Measurements from ENCODE around the gene NAP1L1. TPM values are rescaled to one million over a fixed set of nuclear protein-coding genes. Genes with fewer than 3 reads are reported as not detected.

The NAP1L1 gene
- total RNA-seq, 1 experiment from 2014 or later: 467 TPM

GRCh38 chr12:76119887-76120286 is 35.4 kb upstream of the NAP1L1 start:
- DNase-seq: no peak
- no peak overlapping the region for H3K4me3 Mint-ChIP-seq (ENCODE audit: low read depth, unreplicated experiment)
- no TSS peak for BruUV-seq (replicated peaks)
- H3K9me3 Mint-ChIP-seq (ENCODE audit: low read depth, unreplicated experiment): peaks cover 3% of the 10 kb centered on the region
- CTCF ChIA-PET: no interaction called here
- H3K4me1 Mint-ChIP-seq (ENCODE audit: low read depth, unreplicated experiment): no peaks in the 10 kb centered on the region
- H3K27ac Mint-ChIP-seq (ENCODE audit: unreplicated experiment): no peak overlapping the region
- no peak for TF ChIP-seq CTCF (IDR thresholded peaks at IDR 0.05; ENCODE audit: unreplicated experiment)
- intact Hi-C loops (cut with micrococcal nuclease; ENCODE audit: unreplicated experiment): no loop called here
- H3K36me3 Mint-ChIP-seq (ENCODE audit: insufficient read depth, unreplicated experiment): no peaks in the 10 kb centered on the region
- H3K27me3 Mint-ChIP-seq (ENCODE audit: unreplicated experiment): no peaks in the 10 kb centered on the region

GRCh38 chr12:76117751-76118150 is 33.3 kb upstream of the NAP1L1 start:
- intact Hi-C loops (cut with micrococcal nuclease; ENCODE audit: unreplicated experiment): no loop called here
- Mint-ChIP-seq H3K27ac (ENCODE audit: unreplicated experiment) (no peak overlapping the region), H3K4me1 (ENCODE audit: low read depth, unreplicated experiment) (no peaks in the 10 kb centered on the region), H3K4me3 (ENCODE audit: low read depth, unreplicated experiment) (no peak overlapping the region), H3K36me3 (ENCODE audit: insufficient read depth, unreplicated experiment) (no peaks in the 10 kb centered on the region), H3K27me3 (ENCODE audit: unreplicated experiment) (no peaks in the 10 kb centered on the region), H3K9me3 (ENCODE audit: low read depth, unreplicated experiment) (peaks cover 3% of the 10 kb centered on the region)
- CTCF ChIA-PET: no interaction called here
- no peak for TF ChIP-seq CTCF (IDR thresholded peaks at IDR 0.05; ENCODE audit: unreplicated experiment)
- DNase-seq: no peak
- no TSS peak for BruUV-seq (replicated peaks)

GRCh38 chr12:76117067-76117691 is 32.7 kb upstream of the NAP1L1 start:
- H3K4me1 Mint-ChIP-seq (ENCODE audit: low read depth, unreplicated experiment): no peaks in the 10 kb centered on the region
- intact Hi-C loops (cut with micrococcal nuclease; ENCODE audit: unreplicated experiment): no loop called here
- TF ChIP-seq CTCF (IDR thresholded peaks at IDR 0.05; ENCODE audit: unreplicated experiment): no peak
- no TSS peak for BruUV-seq (replicated peaks)
- no peak overlapping the region for H3K4me3 Mint-ChIP-seq (ENCODE audit: low read depth, unreplicated experiment)
- H3K27me3 Mint-ChIP-seq (ENCODE audit: unreplicated experiment): no peaks in the 10 kb centered on the region
- CTCF ChIA-PET: no interaction called here
- no peak for DNase-seq
- no peaks in the 10 kb centered on the region for H3K36me3 Mint-ChIP-seq (ENCODE audit: insufficient read depth, unreplicated experiment)
- peaks cover 3% of the 10 kb centered on the region for H3K9me3 Mint-ChIP-seq (ENCODE audit: low read depth, unreplicated experiment)
- no peak overlapping the region for H3K27ac Mint-ChIP-seq (ENCODE audit: unreplicated experiment)

GRCh38 chr12:76113800-76114757 is 29.6 kb upstream of the NAP1L1 start:
- Mint-ChIP-seq H3K36me3 (ENCODE audit: insufficient read depth, unreplicated experiment) (no peaks in the 10 kb centered on the region), H3K4me3 (ENCODE audit: low read depth, unreplicated experiment) (no peak overlapping the region), H3K4me1 (ENCODE audit: low read depth, unreplicated experiment) (no peaks in the 10 kb centered on the region), H3K27me3 (ENCODE audit: unreplicated experiment) (no peaks in the 10 kb centered on the region), H3K27ac (ENCODE audit: unreplicated experiment) (no peak overlapping the region), H3K9me3 (ENCODE audit: low read depth, unreplicated experiment) (no peaks in the 10 kb centered on the region)
- BruUV-seq (replicated peaks): no TSS peak
- TF ChIP-seq CTCF (IDR thresholded peaks at IDR 0.05; ENCODE audit: unreplicated experiment): no peak
- intact Hi-C loops (cut with micrococcal nuclease; ENCODE audit: unreplicated experiment): no loop called here
- no peak for DNase-seq
- CTCF ChIA-PET: no interaction called here

All from Calu3 (cell line).